Measurements from ENCODE around the gene NUP133. TPM values are rescaled to one million over a fixed set of nuclear protein-coding genes. Genes with fewer than 3 reads are reported as not detected.

The NUP133 gene
- total RNA-seq, 2 donors from 2014 or later = 67.8 to 68.4 TPM

DNA sequence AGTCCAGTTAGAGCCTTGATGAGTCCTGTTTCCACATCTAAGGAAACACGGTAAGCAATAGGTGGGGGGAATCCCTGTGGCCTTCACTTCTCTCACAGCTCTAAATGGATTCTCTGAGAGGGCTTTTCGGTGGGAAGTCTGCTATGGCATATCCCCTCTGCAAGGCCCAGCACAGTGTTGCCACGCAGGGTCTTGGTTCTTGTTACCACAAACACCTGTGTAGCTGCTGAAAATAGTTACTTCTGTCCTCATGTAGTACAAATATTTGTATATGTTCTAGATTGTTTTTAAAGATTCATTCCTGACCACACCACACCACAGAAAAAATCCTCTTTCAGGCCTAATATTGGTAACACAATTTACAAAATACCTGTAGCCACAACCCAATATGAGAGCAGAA is 79.9 kb downstream of the NUP133 start:
- WGBS, 2 experiments (ENCODE audit: insufficient coverage in 1 of 2, insufficient read length in 1 of 2) = 91 to 94% methylated on average over 2 to 3 of the region's 3 CpGs
- Mint-ChIP-seq H3K4me1 (no peaks in the 10 kb centered on the region), H3K9me3 (peaks cover 17% of the 10 kb centered on the region), H3K36me3 (ENCODE audit: low read depth) (no peaks in the 10 kb centered on the region), H3K27me3 (ENCODE audit: insufficient read depth) (peaks cover 46% of the 10 kb centered on the region), H3K27ac (no peak overlapping the region), H3K4me3 (no peak overlapping the region)
- Histone ChIP-seq H3K9ac (ENCODE audit: extremely low read depth, low read length, poor library complexity, severe bottlenecking) (no peak overlapping the region), H3K27ac (ENCODE audit: low read depth, low read length) (no peak overlapping the region), H3K4me3 (ENCODE audit: low read length) (no peak overlapping the region), H3K27me3 (ENCODE audit: control insufficient read depth, insufficient read depth, low read length, poor library complexity, severe bottlenecking) (peaks cover 32% of the 10 kb centered on the region), H3K4me1 (ENCODE audit: control insufficient read depth, insufficient read depth, low read length) (no peaks in the 10 kb centered on the region), H3K36me3 (ENCODE audit: control insufficient read depth, insufficient read depth, low read length) (no peaks in the 10 kb centered on the region), H3K9me3 (ENCODE audit: control insufficient read depth, low read length) (no peaks in the 10 kb centered on the region)
- no peak for DNase-seq
- TF ChIP-seq, protein P1, sequence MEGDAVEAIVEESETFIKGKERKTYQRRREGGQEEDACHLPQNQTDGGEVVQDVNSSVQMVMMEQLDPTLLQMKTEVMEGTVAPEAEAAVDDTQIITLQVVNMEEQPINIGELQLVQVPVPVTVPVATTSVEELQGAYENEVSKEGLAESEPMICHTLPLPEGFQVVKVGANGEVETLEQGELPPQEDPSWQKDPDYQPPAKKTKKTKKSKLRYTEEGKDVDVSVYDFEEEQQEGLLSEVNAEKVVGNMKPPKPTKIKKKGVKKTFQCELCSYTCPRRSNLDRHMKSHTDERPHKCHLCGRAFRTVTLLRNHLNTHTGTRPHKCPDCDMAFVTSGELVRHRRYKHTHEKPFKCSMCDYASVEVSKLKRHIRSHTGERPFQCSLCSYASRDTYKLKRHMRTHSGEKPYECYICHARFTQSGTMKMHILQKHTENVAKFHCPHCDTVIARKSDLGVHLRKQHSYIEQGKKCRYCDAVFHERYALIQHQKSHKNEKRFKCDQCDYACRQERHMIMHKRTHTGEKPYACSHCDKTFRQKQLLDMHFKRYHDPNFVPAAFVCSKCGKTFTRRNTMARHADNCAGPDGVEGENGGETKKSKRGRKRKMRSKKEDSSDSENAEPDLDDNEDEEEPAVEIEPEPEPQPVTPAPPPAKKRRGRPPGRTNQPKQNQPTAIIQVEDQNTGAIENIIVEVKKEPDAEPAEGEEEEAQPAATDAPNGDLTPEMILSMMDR (conservative IDR thresholded peaks at IDR 0.05) = no peak

DNA sequence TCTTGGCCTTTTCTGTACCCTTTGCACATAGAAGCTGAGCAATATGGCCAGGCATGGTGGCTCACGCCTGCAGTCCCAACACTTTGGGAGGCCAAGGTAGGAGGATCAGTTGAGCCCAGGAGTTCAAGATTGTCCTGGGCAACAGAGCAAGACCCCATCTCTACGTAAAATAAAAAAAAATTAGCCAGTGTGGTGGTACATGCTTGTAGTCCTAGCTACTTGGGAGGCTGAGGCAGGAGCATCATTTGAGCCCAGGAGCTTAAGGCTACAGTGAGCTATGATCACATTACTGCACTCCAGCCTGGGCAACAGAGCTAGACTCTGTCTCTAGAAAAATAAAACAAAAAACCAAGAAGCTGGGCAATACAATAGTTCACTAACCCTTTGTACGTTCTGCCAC is 80.6 kb downstream of the NUP133 start:
- 87 to 100% methylated on average over 1 to 3 of the region's 3 CpGs for WGBS, 2 experiments (ENCODE audit: insufficient coverage in 1 of 2, insufficient read length in 1 of 2)
- H3K9ac ChIP-seq (ENCODE audit: extremely low read depth, low read length, poor library complexity, severe bottlenecking) = no peak overlapping the region
- no peaks in the 10 kb centered on the region for H3K36me3 Mint-ChIP-seq (ENCODE audit: low read depth)

GRCh38 chr1:229425564-229426159 is 82.5 kb downstream of the NUP133 start:
- Mint-ChIP-seq H3K36me3 (ENCODE audit: low read depth) (no peaks in the 10 kb centered on the region), H3K4me1 (no peaks in the 10 kb centered on the region), H3K4me3 (no peak overlapping the region), H3K9me3 (peaks cover 22% of the 10 kb centered on the region), H3K27ac (no peak overlapping the region), H3K27me3 (ENCODE audit: insufficient read depth) (peaks cover 21% of the 10 kb centered on the region)
- H3K9me3 ChIP-seq (ENCODE audit: control insufficient read depth, low read length) = peaks cover 5% of the 10 kb centered on the region
- no peaks in the 10 kb centered on the region for H3K4me1 ChIP-seq (ENCODE audit: control insufficient read depth, insufficient read depth, low read length)
- no peak for DNase-seq
- H3K27ac ChIP-seq (ENCODE audit: low read depth, low read length) = no peak overlapping the region
- H3K36me3 ChIP-seq (ENCODE audit: control insufficient read depth, insufficient read depth, low read length) = no peaks in the 10 kb centered on the region
- no peak overlapping the region for H3K9ac ChIP-seq (ENCODE audit: extremely low read depth, low read length, poor library complexity, severe bottlenecking)
- WGBS, 2 experiments (ENCODE audit: insufficient coverage in 1 of 2, insufficient read length in 1 of 2) = 72 to 86% methylated on average over 2 of the region's 2 CpGs
- TF ChIP-seq, protein P1 (conservative IDR thresholded peaks at IDR 0.05) = no peak
- no peak overlapping the region for H3K4me3 ChIP-seq (ENCODE audit: low read length)
- H3K27me3 ChIP-seq (ENCODE audit: control insufficient read depth, insufficient read depth, low read length, poor library complexity, severe bottlenecking) = peaks cover 10% of the 10 kb centered on the region

More for the DNA sequence above, 80.6 kb downstream of the NUP133 start:
- DNase-seq = no peak
- Mint-ChIP-seq H3K4me3 (no peak overlapping the region), H3K27ac (no peak overlapping the region), H3K27me3 (ENCODE audit: insufficient read depth) (peaks cover 40% of the 10 kb centered on the region), H3K4me1 (no peaks in the 10 kb centered on the region), H3K9me3 (peaks cover 22% of the 10 kb centered on the region)
- TF ChIP-seq, protein P1 (conservative IDR thresholded peaks at IDR 0.05) = no peak
- Histone ChIP-seq H3K27me3 (ENCODE audit: control insufficient read depth, insufficient read depth, low read length, poor library complexity, severe bottlenecking) (peaks cover 25% of the 10 kb centered on the region), H3K4me3 (ENCODE audit: low read length) (no peak overlapping the region), H3K27ac (ENCODE audit: low read depth, low read length) (no peak overlapping the region), H3K4me1 (ENCODE audit: control insufficient read depth, insufficient read depth, low read length) (no peaks in the 10 kb centered on the region), H3K9me3 (ENCODE audit: control insufficient read depth, low read length) (peaks cover 5% of the 10 kb centered on the region), H3K36me3 (ENCODE audit: control insufficient read depth, insufficient read depth, low read length) (no peaks in the 10 kb centered on the region)

All from endodermal cell (in vitro differentiated cells).